AG09319 (cell line): Measurements from ENCODE around the gene EEF1AKMT3.

Experiments used
- DNase-seq: peaks from one replicate; pipeline ENCODE4 v3.0.0-alpha.2; 2010; ENCODE audit warnings: low read depth; ENCODE audit errors: extremely low read depth
- TF ChIP-seq, protein P1 (sequence below): IDR thresholded peaks from 2 replicates; pipeline ENCODE4 v1.5.1; 2011; ENCODE audit warnings: low read depth, mild to moderate bottlenecking, inconsistent platforms, low read length, moderate library complexity

The EEF1AKMT3 gene

GRCh38 chr12:57777367-57777766, 5.0 kb downstream of the EEF1AKMT3 start:
- TF ChIP-seq, protein P1, sequence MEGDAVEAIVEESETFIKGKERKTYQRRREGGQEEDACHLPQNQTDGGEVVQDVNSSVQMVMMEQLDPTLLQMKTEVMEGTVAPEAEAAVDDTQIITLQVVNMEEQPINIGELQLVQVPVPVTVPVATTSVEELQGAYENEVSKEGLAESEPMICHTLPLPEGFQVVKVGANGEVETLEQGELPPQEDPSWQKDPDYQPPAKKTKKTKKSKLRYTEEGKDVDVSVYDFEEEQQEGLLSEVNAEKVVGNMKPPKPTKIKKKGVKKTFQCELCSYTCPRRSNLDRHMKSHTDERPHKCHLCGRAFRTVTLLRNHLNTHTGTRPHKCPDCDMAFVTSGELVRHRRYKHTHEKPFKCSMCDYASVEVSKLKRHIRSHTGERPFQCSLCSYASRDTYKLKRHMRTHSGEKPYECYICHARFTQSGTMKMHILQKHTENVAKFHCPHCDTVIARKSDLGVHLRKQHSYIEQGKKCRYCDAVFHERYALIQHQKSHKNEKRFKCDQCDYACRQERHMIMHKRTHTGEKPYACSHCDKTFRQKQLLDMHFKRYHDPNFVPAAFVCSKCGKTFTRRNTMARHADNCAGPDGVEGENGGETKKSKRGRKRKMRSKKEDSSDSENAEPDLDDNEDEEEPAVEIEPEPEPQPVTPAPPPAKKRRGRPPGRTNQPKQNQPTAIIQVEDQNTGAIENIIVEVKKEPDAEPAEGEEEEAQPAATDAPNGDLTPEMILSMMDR, result no peak
- DNase-seq, result no peak

GRCh38 chr12:57777911-57778310, 5.5 kb downstream of the EEF1AKMT3 start:
- DNase-seq, result no peak
- TF ChIP-seq, protein P1, result no peak

DNA sequence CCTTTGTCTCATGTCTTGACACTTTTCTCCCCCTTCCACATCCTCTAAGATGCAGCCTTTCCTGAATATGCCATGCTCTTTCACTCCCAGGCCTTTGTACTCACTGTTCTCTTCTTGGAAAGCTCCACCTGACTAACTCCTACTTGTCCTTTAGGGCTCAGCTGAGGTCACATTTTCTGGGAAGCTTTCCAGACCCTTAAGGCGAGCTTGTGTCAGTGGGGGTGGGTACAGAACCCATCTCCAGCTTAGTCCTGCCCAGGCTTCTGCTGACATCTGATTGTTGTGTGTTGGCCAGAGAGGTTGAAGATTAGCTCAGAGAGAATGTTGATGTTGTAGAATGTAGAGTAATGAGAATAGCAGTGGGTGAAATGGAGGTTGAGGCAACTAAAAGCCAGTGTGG, 7.3 kb downstream of the EEF1AKMT3 start:
- TF ChIP-seq, protein P1, result no peak
- DNase-seq, result no peak

DNA sequence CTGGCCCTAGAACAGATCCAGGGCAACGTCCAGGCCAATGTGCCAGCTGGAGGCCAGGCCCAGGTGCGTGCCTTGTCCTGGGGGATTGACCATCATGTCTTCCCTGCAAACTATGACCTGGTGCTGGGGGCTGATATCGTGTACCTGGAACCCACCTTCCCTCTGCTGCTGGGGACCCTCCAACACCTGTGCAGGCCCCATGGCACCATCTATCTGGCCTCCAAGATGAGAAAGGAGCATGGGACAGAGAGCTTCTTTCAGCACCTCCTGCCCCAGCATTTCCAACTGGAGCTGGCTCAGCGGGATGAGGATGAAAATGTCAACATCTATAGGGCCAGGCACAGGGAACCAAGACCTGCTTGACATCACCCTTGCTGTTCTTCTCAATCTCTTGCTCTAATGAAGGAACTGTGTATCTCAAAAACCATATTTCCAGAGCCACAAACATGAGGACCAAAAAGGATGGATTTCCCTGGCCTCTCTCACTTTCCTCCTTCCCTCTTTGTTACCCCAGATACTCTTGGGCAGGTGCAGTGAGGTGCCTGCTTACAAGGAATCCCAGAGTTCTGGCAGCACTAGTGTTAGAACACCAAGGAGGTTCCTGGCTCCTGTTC, 8.0 kb downstream of the EEF1AKMT3 start:
- TF ChIP-seq, protein P1, result no peak
- DNase-seq, result no peak

DNA sequence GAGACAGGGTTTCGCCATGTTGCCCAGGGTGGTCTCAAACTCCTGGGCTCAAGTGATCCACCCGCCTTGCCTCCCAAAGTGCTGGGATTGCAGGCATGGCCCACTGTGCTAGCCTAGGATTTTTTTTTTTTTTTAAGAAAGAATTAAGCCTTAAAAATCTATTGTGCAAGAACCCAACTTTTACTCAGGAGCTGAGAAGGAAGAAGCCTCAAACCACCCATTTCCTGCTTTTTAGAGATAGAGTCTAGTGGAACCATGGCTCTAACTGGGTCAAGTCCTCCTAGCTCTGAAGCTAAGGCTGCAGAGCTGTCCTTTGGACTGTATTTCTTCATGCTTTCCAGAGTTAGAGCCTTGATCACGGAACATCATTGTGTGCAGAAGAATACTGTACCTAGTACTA, 8.8 kb downstream of the EEF1AKMT3 start:
- TF ChIP-seq, protein P1, result no peak
- DNase-seq, result no peak

DNA sequence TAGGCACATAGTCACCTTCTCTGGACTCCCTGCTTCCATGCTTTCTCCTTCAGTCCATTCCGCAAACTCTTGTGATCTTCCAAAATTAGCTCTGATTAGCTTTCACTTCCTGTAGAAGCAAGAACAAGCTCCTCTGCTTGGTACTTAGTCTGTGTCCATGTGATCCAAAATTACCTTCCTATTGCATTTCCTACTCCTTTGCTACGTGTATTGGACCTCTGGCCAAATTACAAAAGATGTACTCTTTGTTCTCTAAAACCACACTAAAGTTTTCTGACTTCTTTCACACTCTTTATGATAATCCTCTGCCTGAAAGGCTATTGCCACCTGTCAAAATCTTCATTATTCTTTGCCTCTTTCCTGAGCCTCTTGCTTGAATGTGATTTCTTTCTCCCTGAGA, 9.4 kb downstream of the EEF1AKMT3 start:
- TF ChIP-seq, protein P1, result no peak
- no peak for DNase-seq

- no peak for DNase-seq
- TF ChIP-seq, protein P1, result no peak
Measured at GRCh38 chr12:57782243-57782607, 9.8 kb downstream of the EEF1AKMT3 start.
